Superior temporal gyrus (tissue), 1 donor: ENCODE data around the gene SLC25A21.
A peak's percentile ranks its signal among the peaks of the same experiment; 100 is the strongest.
"Not testable (repeated sequence)": the region's sequence is repeated elsewhere in the genome, so short reads cannot be mapped to it uniquely, and the experiment has no call there.

ENCODE experiments used
- DNase-seq: peaks from one replicate; pipeline ENCODE4 v3.0.0-alpha.2; 2016; ENCODE audit errors: extremely low spot score

Gene SLC25A21

GRCh38 chr14:36823651-36824050 lies 348.8 kb downstream of the SLC25A21 start:
- no peak for DNase-seq

DNA sequence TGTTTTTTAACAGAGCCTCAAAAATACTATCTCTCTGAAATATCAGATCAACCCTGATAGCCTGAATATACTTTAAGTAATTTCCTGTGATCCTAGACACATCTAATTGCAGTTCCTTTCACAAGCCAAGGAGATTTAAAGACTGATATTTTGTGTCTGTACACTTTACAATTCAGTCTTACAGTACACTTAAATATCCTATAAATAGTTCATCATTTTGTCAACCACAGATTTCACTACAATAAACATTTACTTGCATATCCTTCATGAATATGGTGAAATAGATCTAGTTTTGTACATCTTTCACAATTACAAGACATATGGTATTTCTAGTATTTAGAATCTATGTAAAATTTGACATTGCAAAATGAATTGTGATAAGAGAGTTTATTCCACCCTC lies 349.7 kb downstream of the SLC25A21 start:
- no peak for DNase-seq

- no peak for DNase-seq
Observed at GRCh38 chr14:36820901-36821300, 351.5 kb downstream of the SLC25A21 start.

DNA sequence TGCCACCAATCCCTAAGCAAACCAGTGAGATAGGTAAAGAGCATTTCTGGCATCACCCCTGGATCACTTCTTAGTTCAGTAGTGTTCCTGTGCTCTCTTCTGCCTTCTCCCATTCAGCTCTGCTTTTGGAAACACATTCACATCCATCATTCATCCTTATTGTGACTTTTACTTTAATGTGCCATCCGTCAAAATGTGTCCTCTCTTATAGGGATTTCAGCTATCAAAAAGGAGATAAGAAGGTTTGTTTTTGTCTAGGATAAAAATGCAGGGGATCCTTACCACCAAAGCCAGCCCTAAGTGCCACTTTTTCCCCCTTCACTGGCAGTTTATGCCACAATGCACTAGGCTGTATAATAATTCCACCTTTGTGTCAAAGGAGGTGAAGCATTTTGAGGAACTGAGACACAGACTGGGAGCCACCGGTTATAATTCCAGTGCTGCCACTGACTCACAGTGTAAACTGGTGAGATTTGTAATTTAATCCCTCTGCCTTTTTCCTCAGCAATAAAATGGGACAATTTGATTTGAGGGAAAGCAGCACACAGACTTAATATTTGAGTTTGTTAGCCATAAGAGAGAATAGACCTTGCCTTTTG lies 352.2 kb downstream of the SLC25A21 start:
- no peak for DNase-seq

DNA sequence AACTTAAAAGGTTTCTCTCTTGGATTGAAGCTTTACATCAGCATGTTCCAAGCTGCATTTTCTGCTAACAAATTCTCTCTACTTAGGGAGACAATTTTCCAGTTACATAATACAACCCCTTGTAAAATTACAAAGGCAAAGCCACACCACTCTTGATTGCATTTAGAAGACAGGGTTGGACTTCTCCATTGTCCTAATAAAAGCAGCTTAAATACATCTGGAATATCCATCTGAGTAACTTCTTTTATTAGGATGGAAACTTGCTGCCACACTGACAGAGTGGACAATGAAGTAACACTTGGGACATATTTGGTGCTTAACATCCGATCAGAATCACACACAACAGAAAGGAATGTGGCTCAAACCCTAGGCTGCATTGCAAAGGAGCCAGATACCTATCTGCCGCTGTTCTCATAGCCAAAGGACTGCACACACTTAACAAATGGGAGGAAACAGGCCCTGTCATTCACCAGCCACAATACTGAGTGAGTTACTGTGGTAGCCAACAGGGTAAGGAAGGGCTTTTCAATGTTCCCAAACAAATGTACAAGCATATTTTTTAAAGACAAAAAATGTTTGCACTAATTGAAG lies 353.5 kb downstream of the SLC25A21 start:
- peak; percentile 44 for DNase-seq

DNA sequence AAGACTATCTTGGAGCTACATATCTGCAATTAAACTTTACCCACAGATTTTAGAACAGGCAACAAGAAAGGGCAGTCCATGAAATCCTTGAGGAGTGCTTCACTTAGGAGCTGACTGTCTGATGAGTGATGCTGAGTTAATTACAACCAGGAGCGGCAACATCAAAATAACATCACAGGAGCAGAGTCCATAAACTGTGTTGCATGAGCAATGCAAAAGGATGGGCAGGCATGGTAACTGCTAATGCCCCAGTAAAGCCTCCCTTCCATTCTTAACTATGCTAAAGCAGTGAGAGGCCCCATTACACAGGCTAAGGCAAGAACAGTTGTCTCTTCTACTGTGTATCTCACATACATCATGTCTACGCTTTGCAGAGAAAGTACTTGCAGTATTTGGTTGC lies 354.2 kb downstream of the SLC25A21 start:
- DNase-seq: no peak

DNA sequence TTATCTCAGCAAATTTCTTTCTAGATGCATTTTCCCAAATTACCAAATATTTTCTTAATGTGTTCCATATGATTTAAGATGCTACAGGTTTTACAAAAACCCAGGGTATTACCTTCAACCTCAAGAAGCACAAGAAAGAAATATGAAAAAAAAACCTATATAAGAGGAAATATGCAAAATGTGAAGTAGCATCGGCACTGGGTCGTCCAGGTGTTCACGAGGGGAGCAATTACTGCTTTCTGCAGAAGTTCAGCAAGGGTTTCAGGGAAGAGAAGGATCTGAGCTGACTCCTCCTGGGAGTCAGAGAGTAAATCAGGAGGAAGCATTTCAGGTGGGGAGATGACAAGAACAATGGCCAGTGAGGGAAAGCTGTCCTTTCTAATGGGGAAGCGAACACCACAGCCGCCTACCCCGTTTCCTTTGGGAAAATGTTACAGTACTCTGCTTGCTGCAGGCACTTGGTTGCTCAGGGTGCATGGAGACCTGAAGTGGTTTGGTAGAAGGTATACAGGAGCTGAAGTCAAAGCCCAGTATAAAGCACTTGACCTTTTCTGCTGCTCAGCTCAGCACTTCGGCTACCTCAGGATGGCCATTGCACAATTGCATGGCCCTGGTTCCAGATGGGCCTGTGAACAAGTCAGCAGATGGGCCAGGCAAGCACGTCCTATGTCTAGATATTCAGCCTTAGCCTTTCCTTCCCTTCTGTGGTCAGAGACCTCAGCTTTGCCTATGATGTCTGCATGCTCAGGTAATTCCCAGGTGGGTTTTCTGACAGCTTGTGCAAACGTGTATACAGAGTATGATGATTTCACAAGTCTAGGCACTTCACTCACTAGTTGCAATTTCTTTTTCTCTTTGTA lies 355.1 kb downstream of the SLC25A21 start:
- no peak for DNase-seq

GRCh38 chr14:36816481-36816880 lies 355.9 kb downstream of the SLC25A21 start:
- no peak for DNase-seq

GRCh38 chr14:36814783-36815182 lies 357.6 kb downstream of the SLC25A21 start:
- not testable (repeated sequence) for DNase-seq

- DNase-seq: no peak
Observed at GRCh38 chr14:36810209-36810608, 362.2 kb downstream of the SLC25A21 start.

DNA sequence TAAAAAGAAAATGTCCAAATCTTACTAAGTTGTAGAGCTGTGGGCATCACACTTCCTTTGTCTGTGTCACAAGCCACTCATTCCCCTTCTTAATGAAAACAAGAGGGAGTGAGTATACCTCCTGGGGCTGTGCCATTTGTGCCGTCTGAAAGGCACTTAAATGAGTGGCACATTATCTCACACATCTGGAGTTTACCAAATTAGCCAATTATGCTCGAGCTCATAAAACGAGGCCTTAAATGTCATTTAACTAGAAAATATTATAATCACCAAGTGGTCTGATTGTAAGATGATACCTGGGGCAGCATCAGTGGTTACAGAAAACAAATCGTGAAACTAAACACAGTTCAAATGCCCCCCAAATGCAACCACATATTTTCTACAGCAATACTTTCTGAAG lies 364.7 kb downstream of the SLC25A21 start:
- DNase-seq: no peak

- no peak for DNase-seq
Observed at GRCh38 chr14:36805131-36805559, 367.3 kb downstream of the SLC25A21 start.

DNA sequence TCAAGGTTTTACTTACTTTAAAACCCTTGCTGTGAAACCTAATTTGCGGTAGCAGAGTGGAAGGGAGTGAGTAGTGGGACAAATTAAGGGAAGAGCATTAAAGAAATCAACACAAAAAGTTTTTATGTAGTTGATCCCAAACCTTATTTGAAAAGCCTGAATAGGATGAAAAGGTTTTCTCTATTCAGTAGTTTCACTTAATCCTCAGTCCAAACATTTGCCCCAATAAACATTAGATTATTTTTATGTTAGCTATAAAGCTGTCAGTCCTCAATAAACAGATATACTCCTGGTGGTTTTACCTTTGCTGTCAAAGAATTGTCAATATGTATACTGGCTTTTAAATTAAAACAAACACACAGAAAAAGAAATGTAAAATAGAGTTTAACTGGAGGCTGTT lies 374.8 kb downstream of the SLC25A21 start:
- no peak for DNase-seq

DNA sequence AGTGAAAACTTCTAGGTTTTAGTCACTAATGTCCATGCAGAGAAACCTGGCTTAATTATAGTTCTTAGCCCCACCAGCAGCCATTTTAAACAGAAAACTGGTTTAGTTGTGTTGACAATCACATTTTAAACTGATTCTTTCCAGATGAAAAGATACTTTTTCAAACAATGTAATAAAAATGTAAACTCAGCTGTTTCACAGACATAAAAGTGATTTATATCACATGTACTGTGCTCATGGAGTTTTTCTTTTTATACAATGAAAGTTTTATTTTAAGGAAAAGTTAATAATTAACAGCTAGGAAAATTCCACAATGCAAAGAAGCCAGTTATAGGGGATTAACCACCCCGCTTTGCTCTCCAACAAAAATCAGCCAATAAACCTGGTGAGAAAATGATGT lies 381.0 kb downstream of the SLC25A21 start:
- no peak for DNase-seq

DNA sequence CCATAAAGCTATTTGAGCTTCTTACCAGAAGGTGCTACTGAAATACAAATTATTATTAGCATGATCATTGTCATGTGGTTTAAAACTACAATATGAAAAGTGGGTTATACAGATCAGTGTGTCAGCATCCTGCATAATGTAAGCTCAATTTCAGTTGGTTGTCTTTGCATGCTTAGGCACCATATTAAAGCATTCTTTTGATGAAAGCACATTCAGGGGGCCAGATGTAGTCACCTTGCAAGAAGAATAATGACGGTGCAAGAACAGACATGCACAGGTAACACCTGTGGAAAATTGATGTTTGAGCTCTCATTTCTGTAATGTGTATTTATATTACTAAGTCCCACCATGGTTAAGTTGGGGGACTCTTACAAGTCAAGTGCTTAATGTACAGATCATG lies 386.9 kb downstream of the SLC25A21 start:
- no peak for DNase-seq

- DNase-seq: no peak
Observed at GRCh38 chr14:36784541-36784940, 387.9 kb downstream of the SLC25A21 start.

DNA sequence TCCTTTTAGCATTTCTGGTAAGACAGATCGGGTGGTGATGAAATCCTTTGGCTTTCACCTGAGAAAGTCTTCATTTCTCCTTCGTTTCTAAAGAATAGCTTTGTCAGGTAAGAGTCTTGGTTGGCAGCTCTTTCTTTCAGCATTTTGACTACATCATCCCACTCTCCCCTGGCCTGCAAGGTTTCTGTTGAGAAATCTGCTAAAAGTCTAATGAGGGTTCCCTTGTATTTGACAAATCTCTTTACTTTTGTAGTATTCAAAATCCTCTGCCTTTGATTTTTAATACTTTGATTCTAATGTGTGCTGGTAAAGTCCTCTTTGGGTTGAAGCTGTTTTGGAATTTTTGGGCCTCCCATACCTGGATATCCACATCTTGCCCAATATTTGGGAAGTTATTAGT lies 390.5 kb downstream of the SLC25A21 start:
- DNase-seq: no peak

DNA sequence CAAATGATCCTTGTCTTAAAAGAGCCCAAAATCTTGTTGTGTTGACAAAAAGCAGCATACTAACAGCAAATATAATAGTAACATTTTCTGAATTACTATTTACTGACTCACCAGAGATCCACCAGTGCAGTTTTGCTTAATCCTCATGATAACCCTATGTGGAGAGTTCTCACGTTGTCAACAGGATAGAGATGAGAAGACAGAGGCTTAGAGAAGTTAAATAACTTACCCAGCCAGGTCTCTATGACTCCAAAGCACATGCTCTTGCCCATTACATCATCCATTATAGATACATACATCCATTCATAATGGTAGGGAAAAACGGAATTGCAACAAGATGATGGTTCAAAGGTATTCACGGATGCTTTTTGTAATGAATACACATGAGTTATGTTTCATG lies 398.8 kb downstream of the SLC25A21 start:
- no peak for DNase-seq

GRCh38 chr14:36773136-36773540 lies 399.3 kb downstream of the SLC25A21 start:
- no peak for DNase-seq

DNA sequence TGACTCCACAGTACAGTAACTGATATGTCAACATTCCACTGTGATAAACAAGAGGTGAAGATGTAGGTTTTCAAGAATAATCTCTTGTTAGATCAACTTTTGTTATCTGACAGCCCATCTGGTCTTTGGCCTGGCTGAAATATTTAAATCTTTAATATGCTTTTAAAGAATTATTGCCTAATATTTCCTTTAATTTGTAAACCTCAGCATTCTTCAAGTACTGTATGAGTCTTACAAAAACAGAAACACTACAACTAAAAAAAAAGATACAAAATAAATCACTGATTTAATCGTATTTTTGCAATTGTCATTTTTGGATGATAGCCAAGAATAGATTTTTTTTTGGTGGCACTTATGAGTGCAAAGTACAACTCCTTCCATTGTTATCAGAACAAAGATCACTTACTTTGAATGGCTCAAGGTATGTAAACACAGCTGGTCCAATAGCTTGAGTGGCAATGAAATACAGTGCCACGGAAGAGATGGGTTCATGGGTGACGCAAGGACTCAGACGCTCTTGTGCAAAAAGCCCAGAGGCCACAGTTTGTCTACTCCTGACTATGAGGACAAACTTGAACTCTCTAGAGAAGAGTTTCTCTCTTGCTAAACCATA lies 401.3 kb downstream of the SLC25A21 start:
- DNase-seq: no peak

DNA sequence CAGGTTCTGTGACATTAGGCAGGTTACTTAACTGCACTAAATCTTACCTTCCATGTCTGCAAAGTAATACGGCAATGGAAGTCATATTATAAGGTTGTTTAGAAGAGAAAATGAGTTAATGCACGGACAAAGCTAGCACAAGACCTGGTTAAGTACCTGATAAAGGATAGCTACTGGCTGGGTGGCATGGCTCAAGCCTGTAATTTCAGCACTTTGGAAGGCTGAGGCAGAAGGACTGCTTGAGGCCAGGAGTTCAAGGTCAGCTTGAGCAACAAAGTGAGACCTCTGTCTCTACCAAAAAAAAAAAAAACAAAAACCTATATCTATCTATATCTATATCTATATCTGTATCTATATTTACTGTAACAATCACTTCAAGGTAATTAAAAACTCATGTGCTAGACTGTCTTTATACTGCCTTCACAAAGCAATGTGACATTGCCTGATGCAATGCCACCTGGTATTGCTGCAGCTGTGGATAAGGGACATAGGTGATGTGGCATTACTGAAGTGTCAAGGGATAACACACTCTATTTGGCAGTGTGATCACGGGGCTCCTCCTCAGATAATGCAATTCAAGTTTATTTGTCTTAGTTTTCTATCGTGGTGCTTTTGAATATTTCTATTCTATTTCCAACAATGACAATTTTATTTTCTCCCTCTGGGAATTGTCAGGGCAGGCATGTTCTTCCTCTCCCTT lies 403.6 kb downstream of the SLC25A21 start:
- DNase-seq: no peak
